B cell (primary cell): ENCODE data around the gene STOX2.

Experiments used
- EZH2 ChIP-seq: IDR thresholded peaks from 2 replicates; pipeline ENCODE4 v1.6.1; 2012; ENCODE audit warnings: borderline replicate concordance, low read depth, mild to moderate bottlenecking, moderate library complexity, low read length; ENCODE audit not compliant: insufficient read depth, poor library complexity, severe bottlenecking
- TF ChIP-seq, protein P1 (sequence below): fragments of 200-600 bp; IDR thresholded peaks from one replicate; pipeline ENCODE4 v1.8.0; 2022; ENCODE audit warnings: antibody characterized with exemption, mild to moderate bottlenecking

DNA sequence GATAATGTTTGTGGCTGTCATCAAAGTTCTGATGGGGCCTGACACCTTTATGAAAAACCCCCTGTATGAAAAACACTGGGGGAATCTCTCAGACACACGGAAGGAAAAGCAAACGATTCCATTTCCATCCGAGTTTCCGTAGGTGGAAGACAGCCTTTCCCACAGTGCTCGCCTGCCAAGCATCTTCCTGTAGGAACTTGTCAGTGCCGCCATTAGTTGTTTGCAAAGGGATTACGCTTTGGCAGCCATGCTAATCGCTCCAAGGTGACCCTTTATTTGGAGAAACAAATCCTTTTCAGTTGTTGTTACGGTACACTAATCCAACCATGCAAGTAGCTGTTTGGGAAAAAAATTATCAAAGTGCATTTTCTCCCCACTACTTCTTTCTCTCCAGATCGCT, 44.4 kb upstream of the STOX2 start:
- TF ChIP-seq, protein P1, sequence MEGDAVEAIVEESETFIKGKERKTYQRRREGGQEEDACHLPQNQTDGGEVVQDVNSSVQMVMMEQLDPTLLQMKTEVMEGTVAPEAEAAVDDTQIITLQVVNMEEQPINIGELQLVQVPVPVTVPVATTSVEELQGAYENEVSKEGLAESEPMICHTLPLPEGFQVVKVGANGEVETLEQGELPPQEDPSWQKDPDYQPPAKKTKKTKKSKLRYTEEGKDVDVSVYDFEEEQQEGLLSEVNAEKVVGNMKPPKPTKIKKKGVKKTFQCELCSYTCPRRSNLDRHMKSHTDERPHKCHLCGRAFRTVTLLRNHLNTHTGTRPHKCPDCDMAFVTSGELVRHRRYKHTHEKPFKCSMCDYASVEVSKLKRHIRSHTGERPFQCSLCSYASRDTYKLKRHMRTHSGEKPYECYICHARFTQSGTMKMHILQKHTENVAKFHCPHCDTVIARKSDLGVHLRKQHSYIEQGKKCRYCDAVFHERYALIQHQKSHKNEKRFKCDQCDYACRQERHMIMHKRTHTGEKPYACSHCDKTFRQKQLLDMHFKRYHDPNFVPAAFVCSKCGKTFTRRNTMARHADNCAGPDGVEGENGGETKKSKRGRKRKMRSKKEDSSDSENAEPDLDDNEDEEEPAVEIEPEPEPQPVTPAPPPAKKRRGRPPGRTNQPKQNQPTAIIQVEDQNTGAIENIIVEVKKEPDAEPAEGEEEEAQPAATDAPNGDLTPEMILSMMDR, result no peak
- no peak for TF ChIP-seq EZH2
